NCI-H748 treated with DMSO at 0.1 percent for 48 hours (cell line): ENCODE data around the gene CHCT1.

Source experiments
- DNase-seq: peaks from one replicate; lab custom pipeline; 2025; lab: John Stamatoyannopoulos, UW

CHCT1 gene

GRCh38 chr17:60442271-60443173, 20.2 kb downstream of the CHCT1 start:
- DNase-seq: no peak

- no peak for DNase-seq
These were observed 21.4 kb downstream of the CHCT1 start for GRCh38 chr17:60443713-60444112.

- DNase-seq: no peak
These were observed 22.9 kb downstream of the CHCT1 start for GRCh38 chr17:60445144-60445543.

GRCh38 chr17:60447375-60447774, 25.1 kb downstream of the CHCT1 start:
- no peak for DNase-seq

- no peak for DNase-seq
These were observed 28.8 kb downstream of the CHCT1 start for GRCh38 chr17:60451071-60451470.

GRCh38 chr17:60451965-60452364, 29.7 kb downstream of the CHCT1 start:
- no peak for DNase-seq

GRCh38 chr17:60455378-60455777, 33.1 kb downstream of the CHCT1 start:
- no peak for DNase-seq

GRCh38 chr17:60457148-60457547, 34.9 kb downstream of the CHCT1 start:
- no peak for DNase-seq

GRCh38 chr17:60461584-60461983, 39.3 kb downstream of the CHCT1 start:
- DNase-seq: no peak

- no peak for DNase-seq
These were observed 41.0 kb downstream of the CHCT1 start for GRCh38 chr17:60463157-60463835.

GRCh38 chr17:60464343-60464742, 42.1 kb downstream of the CHCT1 start:
- DNase-seq: no peak

GRCh38 chr17:60468371-60468770, 46.1 kb downstream of the CHCT1 start:
- DNase-seq: no peak

- no peak for DNase-seq
These were observed 49.2 kb downstream of the CHCT1 start for GRCh38 chr17:60471451-60471850.

- DNase-seq: no peak
These were observed 50.2 kb downstream of the CHCT1 start for GRCh38 chr17:60472449-60472848.

GRCh38 chr17:60473788-60474187, 51.5 kb downstream of the CHCT1 start:
- no peak for DNase-seq
